Kidney (tissue), 14 donors: ENCODE results near the gene SMAP1. TPM values are rescaled to one million over a fixed set of nuclear protein-coding genes. Genes with fewer than 3 reads are reported as not detected.

Experiments
- DNase-seq, 5 donors: peaks; one replicate each; pipeline ENCODE4 v3.0.0-alpha.2; 2013 to 2020
- FAIRE-seq: peaks from 2 replicates; lab custom pipeline; 2012; peaks lifted over from hg19 to GRCh38; lab: Jason Lieb, UNC
- H3K27ac ChIP-seq, 2 donors: one replicate each; pipeline ENCODE4 v1.7.0; 2013; ENCODE audit warnings: low read depth in 2 of 2, low read length in 2 of 2, inconsistent platforms in 1 of 2
- H3K27me3 ChIP-seq: one replicate; pipeline ENCODE4 v1.7.1; 2013; ENCODE audit warnings: low read length, inconsistent platforms; ENCODE audit not compliant: control insufficient read depth, insufficient read depth
- H3K36me3 ChIP-seq, 3 donors: one replicate each; pipeline versions ENCODE4 v1.7.0 to v1.7.1; 2013; ENCODE audit warnings: low read length in 3 of 3, control low read depth in 1 of 3, inconsistent platforms in 1 of 3; ENCODE audit not compliant: insufficient read depth in 3 of 3, control insufficient read depth in 2 of 3
- H3K4me1 ChIP-seq, 3 donors: one replicate each; pipeline versions ENCODE4 v1.7.0 to v1.7.1; 2013; ENCODE audit warnings: low read length in 3 of 3, inconsistent platforms in 1 of 3, low read depth in 1 of 3; ENCODE audit not compliant: control insufficient read depth in 2 of 3, insufficient read depth in 2 of 3
- H3K4me3 ChIP-seq, 3 donors: one replicate each; pipeline versions ENCODE4 v1.7.0 to v1.8.1; 2013; ENCODE audit warnings: low read length in 3 of 3, control low read depth in 1 of 3, inconsistent platforms in 1 of 3
- H3K9ac ChIP-seq, 3 donors: one replicate each; pipeline versions ENCODE4 v1.7.0 to v1.7.1; 2013; ENCODE audit warnings: low read length in 3 of 3, control low read depth in 1 of 3, inconsistent platforms in 1 of 3
- H3K9me3 ChIP-seq, 3 donors: one replicate each; pipeline versions ENCODE4 v1.7.0 to v1.7.1; 2013; ENCODE audit warnings: low read length in 3 of 3, control low read depth in 1 of 3, inconsistent platforms in 1 of 3; ENCODE audit not compliant: control insufficient read depth in 2 of 3, insufficient read depth in 1 of 3
- intact Hi-C: fragments of 100-400 bp; cut with DNase I; formaldehyde crosslinking; loops from one replicate; pipeline ENCODE4 v1.11.1; 2022
- polyA plus RNA-seq: library from polyadenylated mRNA; stranded (reverse); fragments of 350-450 nt; fragmentation: Illumina TruSeq; extraction: RNeasy Lipid Tissue Mini Kit (QIAGEN cat#74804); gene quantifications from one replicate; pipeline ENCODE4 v1.2.3, GENCODE V29; 2014; ENCODE audit warnings: low read depth, low replicate concordance; ENCODE audit not compliant: insufficient read depth
- total RNA-seq: library from RNA; stranded (reverse); fragmentation: NEBNext Ultra II Directional; extraction: Animal tissue kit (Norgen Biotek cat#: 25700); gene quantifications from one replicate; pipeline ENCODE4 v1.2.1, GENCODE V29; 2021
- TF ChIP-seq, protein P1 (sequence below): IDR thresholded peaks from 3 replicates; pipeline ENCODE4 v1.5.1; 2012; ENCODE audit warnings: mild to moderate bottlenecking, moderate library complexity, borderline replicate concordance; ENCODE audit not compliant: insufficient read depth; ENCODE audit errors: extremely low read depth
- donor health status: control.
- donor health status: control.
- donor health status: control.
- donor health status: control.
- donor health status: control.
- donor health status: DM: yes; HTN: yes; CAD: no.
- donor health status: Normal renal cell carcinoma (clear cell type).

The SMAP1 gene
- total and polyA plus RNA-seq, 2 donors from 2014 or later, result 17.7 to 19.4 TPM

DNA sequence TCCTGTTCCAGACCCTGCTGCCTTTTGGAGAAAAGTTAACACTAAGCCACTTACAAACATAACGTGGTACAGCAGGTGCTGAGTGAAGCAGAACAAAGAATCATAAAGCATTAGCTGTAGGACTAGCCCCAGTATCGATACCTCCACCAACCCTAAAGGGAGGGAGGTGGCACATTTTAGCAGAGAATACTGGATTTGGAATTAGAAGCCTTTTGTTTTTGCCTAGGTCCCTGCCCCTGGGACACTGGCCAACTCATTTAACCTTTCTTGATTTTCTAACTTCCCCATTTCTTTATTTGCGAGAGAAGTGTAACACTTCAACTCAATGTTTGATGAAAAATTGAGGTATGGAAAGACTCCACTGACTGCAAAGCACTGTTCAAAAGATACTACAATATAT, 195.7 kb downstream of the SMAP1 start:
- H3K36me3 ChIP-seq, result peaks cover 0 to 4% (median 2%) of the 10 kb centered on the region in 3 donors
- intact Hi-C loops, result no loop called here
- no peaks in the 10 kb centered on the region for H3K27me3 ChIP-seq
- no peaks in the 10 kb centered on the region for H3K9me3 ChIP-seq
- H3K4me1 ChIP-seq, result no peaks in the 10 kb centered on the region
- TF ChIP-seq, protein P1, sequence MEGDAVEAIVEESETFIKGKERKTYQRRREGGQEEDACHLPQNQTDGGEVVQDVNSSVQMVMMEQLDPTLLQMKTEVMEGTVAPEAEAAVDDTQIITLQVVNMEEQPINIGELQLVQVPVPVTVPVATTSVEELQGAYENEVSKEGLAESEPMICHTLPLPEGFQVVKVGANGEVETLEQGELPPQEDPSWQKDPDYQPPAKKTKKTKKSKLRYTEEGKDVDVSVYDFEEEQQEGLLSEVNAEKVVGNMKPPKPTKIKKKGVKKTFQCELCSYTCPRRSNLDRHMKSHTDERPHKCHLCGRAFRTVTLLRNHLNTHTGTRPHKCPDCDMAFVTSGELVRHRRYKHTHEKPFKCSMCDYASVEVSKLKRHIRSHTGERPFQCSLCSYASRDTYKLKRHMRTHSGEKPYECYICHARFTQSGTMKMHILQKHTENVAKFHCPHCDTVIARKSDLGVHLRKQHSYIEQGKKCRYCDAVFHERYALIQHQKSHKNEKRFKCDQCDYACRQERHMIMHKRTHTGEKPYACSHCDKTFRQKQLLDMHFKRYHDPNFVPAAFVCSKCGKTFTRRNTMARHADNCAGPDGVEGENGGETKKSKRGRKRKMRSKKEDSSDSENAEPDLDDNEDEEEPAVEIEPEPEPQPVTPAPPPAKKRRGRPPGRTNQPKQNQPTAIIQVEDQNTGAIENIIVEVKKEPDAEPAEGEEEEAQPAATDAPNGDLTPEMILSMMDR, result no peak
- DNase-seq (no peak), FAIRE-seq (no peak)
- H3K27ac ChIP-seq, result no peak overlapping the region
- no peak overlapping the region for H3K9ac ChIP-seq
- H3K4me3 ChIP-seq, result no peak overlapping the region

DNA sequence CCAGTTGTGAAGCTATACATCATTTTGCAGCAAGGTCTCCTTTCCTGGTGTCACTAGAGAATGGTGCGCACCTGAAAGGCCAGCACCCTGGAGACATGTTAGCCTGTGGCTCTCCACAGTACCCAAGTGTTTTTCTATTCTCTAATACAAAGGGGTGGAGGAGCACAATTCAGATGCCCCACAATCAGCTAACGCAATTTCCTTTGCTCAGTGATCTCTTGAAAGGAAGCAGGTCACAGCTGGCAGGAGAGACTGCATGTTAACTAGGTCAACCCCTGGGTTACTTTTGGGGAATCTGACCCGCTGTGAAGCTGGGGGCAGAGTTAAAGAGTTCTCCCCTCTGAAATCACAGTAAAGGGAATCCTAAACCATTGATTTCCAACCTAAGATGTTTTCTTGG, 196.7 kb downstream of the SMAP1 start:
- Histone ChIP-seq H3K27me3 (no peaks in the 10 kb centered on the region), H3K27ac (no peak overlapping the region), H3K4me1 (no peaks in the 10 kb centered on the region), H3K36me3 (peaks cover 0 to 3% (median 0%) of the 10 kb centered on the region in 3 donors), H3K4me3 (no peak overlapping the region), H3K9me3 (no peaks in the 10 kb centered on the region), H3K9ac (no peak overlapping the region)
- DNase-seq (no peak), FAIRE-seq (no peak)
- TF ChIP-seq, protein P1, result no peak
- intact Hi-C loops, result no loop called here

DNA sequence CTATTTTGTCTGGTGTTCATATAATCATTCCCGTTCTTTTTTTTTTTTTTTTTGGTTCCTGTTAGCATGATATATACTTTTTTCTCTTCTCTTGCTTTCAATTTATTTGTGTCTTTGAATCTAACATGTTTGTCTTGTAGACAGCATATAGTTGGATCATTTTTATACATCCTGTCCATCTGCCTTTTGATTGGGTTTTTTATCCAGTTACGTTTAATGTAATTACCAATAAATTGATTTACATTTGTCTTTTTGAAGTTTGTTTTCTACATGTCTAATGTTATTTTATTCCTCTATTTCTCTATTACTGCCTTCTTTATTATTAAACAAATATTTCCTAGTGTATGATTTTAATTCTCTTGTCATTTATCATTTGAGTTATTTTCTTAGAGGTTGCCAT, 204.8 kb downstream of the SMAP1 start:
- H3K9ac ChIP-seq, result no peak overlapping the region
- intact Hi-C loops, result no loop called here
- FAIRE-seq (no peak), DNase-seq (no peak)
- H3K4me1 ChIP-seq, result no peaks in the 10 kb centered on the region
- H3K4me3 ChIP-seq, result no peak overlapping the region
- H3K27ac ChIP-seq, result no peak overlapping the region
- no peaks in the 10 kb centered on the region for H3K27me3 ChIP-seq
- TF ChIP-seq, protein P1, result no peak
- no peaks in the 10 kb centered on the region for H3K36me3 ChIP-seq
- H3K9me3 ChIP-seq, result peaks cover 0 to 16% (median 5%) of the 10 kb centered on the region in 3 donors
